ENCODE data around the gene SPTSSA.
"Not testable (repeated sequence)": the region's sequence is repeated elsewhere in the genome, so short reads cannot be mapped to it uniquely, and the experiment has no call there.

The SPTSSA gene

GRCh38 chr14:34482463-34482862 is 20.4 kb upstream of the SPTSSA start:
- no peaks in the 10 kb centered on the region for H3K9me3 ChIP-seq (ENCODE audit: insufficient read depth, low read length)
- H3K4me3 ChIP-seq (ENCODE audit: insufficient read depth, low read length, poor library complexity, severe bottlenecking): no peak overlapping the region
- TF ChIP-seq CTCF (IDR thresholded peaks at IDR 0.05; ENCODE audit: insufficient read depth, low read length, poor library complexity, severe bottlenecking) (no peak), EZH2phosphoT487 (conservative IDR thresholded peaks at IDR 0.05; ENCODE audit: low read length) (no peak)

GRCh38 chr14:34479694-34480093 is 17.7 kb upstream of the SPTSSA start:
- Histone ChIP-seq H2AFZ (ENCODE audit: low read depth, low read length, severe bottlenecking) (no peak overlapping the region), H3K4me2 (ENCODE audit: low read depth, low read length, poor library complexity, severe bottlenecking) (no peak overlapping the region), H4K20me1 (ENCODE audit: low read depth, low read length) (no peaks in the 10 kb centered on the region), H3K9me3 (ENCODE audit: insufficient read depth, low read length) (no peaks in the 10 kb centered on the region), H3K27ac (ENCODE audit: low read depth, low read length) (no peak overlapping the region), H3K36me3 (ENCODE audit: low read length) (no peaks in the 10 kb centered on the region), H3K27me3 (ENCODE audit: low read length) (no peaks in the 10 kb centered on the region), H3K4me3 (ENCODE audit: insufficient read depth, low read length, poor library complexity, severe bottlenecking) (no peak overlapping the region), H3K9me2 (replicated peaks; ENCODE audit: insufficient read depth, low read length) (no peaks in the 10 kb centered on the region), H3K9ac (ENCODE audit: low read length) (no peak overlapping the region), H3F3A (ENCODE audit: insufficient read depth) (no peaks in the 10 kb centered on the region), H3K79me2 (ENCODE audit: insufficient read depth, low read length) (no peaks in the 10 kb centered on the region)
- TF ChIP-seq EZH2phosphoT487 (conservative IDR thresholded peaks at IDR 0.05; ENCODE audit: low read length) (no peak), CTCF (IDR thresholded peaks at IDR 0.05; ENCODE audit: insufficient read depth, low read length, poor library complexity, severe bottlenecking) (no peak)

More at GRCh38 chr14:34482463-34482862, 20.4 kb upstream of the SPTSSA start:
- Histone ChIP-seq H3K36me3 (ENCODE audit: low read length) (no peaks in the 10 kb centered on the region), H4K20me1 (ENCODE audit: low read depth, low read length) (no peaks in the 10 kb centered on the region), H3K27me3 (ENCODE audit: low read length) (no peaks in the 10 kb centered on the region), H2AFZ (ENCODE audit: low read depth, low read length, severe bottlenecking) (no peak overlapping the region), H3F3A (ENCODE audit: insufficient read depth) (no peaks in the 10 kb centered on the region), H3K9me2 (replicated peaks; ENCODE audit: insufficient read depth, low read length) (no peaks in the 10 kb centered on the region), H3K9ac (ENCODE audit: low read length) (no peak overlapping the region), H3K27ac (ENCODE audit: low read depth, low read length) (no peak overlapping the region), H3K4me2 (ENCODE audit: low read depth, low read length, poor library complexity, severe bottlenecking) (no peak overlapping the region), H3K79me2 (ENCODE audit: insufficient read depth, low read length) (no peaks in the 10 kb centered on the region)

GRCh38 chr14:34478261-34478660 is 16.2 kb upstream of the SPTSSA start:
- Histone ChIP-seq H3K27ac (ENCODE audit: low read depth, low read length) (no peak overlapping the region), H3K27me3 (ENCODE audit: low read length) (no peaks in the 10 kb centered on the region), H2AFZ (ENCODE audit: low read depth, low read length, severe bottlenecking) (no peak overlapping the region), H3F3A (ENCODE audit: insufficient read depth) (no peaks in the 10 kb centered on the region), H3K4me2 (ENCODE audit: low read depth, low read length, poor library complexity, severe bottlenecking) (no peak overlapping the region), H3K36me3 (ENCODE audit: low read length) (no peaks in the 10 kb centered on the region), H3K9ac (ENCODE audit: low read length) (no peak overlapping the region), H3K79me2 (ENCODE audit: insufficient read depth, low read length) (no peaks in the 10 kb centered on the region), H3K9me2 (replicated peaks; ENCODE audit: insufficient read depth, low read length) (no peaks in the 10 kb centered on the region), H4K20me1 (ENCODE audit: low read depth, low read length) (no peaks in the 10 kb centered on the region), H3K9me3 (ENCODE audit: insufficient read depth, low read length) (no peaks in the 10 kb centered on the region), H3K4me3 (ENCODE audit: insufficient read depth, low read length, poor library complexity, severe bottlenecking) (no peak overlapping the region)
- no peak for TF ChIP-seq EZH2phosphoT487 (conservative IDR thresholded peaks at IDR 0.05; ENCODE audit: low read length)
- TF ChIP-seq CTCF (IDR thresholded peaks at IDR 0.05; ENCODE audit: insufficient read depth, low read length, poor library complexity, severe bottlenecking): no peak

- H3K9me3 ChIP-seq (ENCODE audit: insufficient read depth, low read length); H3F3A ChIP-seq (ENCODE audit: insufficient read depth); H3K9ac ChIP-seq (ENCODE audit: low read length); H3K27ac ChIP-seq (ENCODE audit: low read depth, low read length); H3K4me2 ChIP-seq (ENCODE audit: low read depth, low read length, poor library complexity, severe bottlenecking); H4K20me1 ChIP-seq (ENCODE audit: low read depth, low read length); H3K36me3 ChIP-seq (ENCODE audit: low read length); H3K9me2 ChIP-seq (replicated peaks; ENCODE audit: insufficient read depth, low read length); H3K27me3 ChIP-seq (ENCODE audit: low read length); H3K79me2 ChIP-seq (ENCODE audit: insufficient read depth, low read length); H2AFZ ChIP-seq (ENCODE audit: low read depth, low read length, severe bottlenecking); H3K4me3 ChIP-seq (ENCODE audit: insufficient read depth, low read length, poor library complexity, severe bottlenecking): not testable (repeated sequence)
These were observed 14.0 kb upstream of the SPTSSA start for GRCh38 chr14:34476036-34476435.
